Stimulated activated naive CD8-positive, alpha-beta T cell treated with anti-CD3 and anti-CD28 coated beads, Interleukin-15, amount 100 ng/mL, for 72 hours (primary cell): ENCODE results near the gene OTUD1.
A peak's percentile ranks its signal among the peaks of the same experiment; 100 is the strongest.
"Not testable (repeated sequence)": the region's sequence is repeated elsewhere in the genome, so short reads cannot be mapped to it uniquely, and the experiment has no call there.

Experiments used
- ATAC-seq: fragments of 150-1000 bp; cut with Tn5 transposase; 2 replicates; pipeline ENCODE4 v1.10.0; 2021; ENCODE audit warnings: mild to moderate bottlenecking, moderate library complexity
- DNase-seq, 2 donors: peaks; one replicate each; pipeline ENCODE4 v3.0.0; 2021 to 2022
- H3K27ac Mint-ChIP-seq, 2 donors: one replicate each; pipeline ENCODE4 v1.8.0; 2022; ENCODE audit warnings: mild to moderate bottlenecking in 2 of 2, mixed read lengths in 2 of 2, moderate library complexity in 2 of 2
- H3K27me3 Mint-ChIP-seq: one replicate; pipeline ENCODE4 v1.8.0; 2022; ENCODE audit warnings: mixed read lengths
- H3K4me1 Mint-ChIP-seq: one replicate; pipeline ENCODE4 v1.8.0; 2022; ENCODE audit warnings: mild to moderate bottlenecking, mixed read lengths
- H3K4me3 Mint-ChIP-seq, 2 donors: one replicate each; pipeline ENCODE4 v1.8.0; 2022; ENCODE audit warnings: mild to moderate bottlenecking in 2 of 2, mixed read lengths in 2 of 2, moderate library complexity in 1 of 2
- H3K9me3 Mint-ChIP-seq, 2 donors: one replicate each; pipeline ENCODE4 v1.8.0; 2022; ENCODE audit warnings: mixed read lengths in 2 of 2

OTUD1 gene

GRCh38 chr10:23438547-23439451 lies at the start of gene OTUD1:
OTUD1 (plus strand) TSS chr10:23439075; CDS start chr10:23439458, 383 bp downstream.
- H3K27me3 Mint-ChIP-seq, result no peaks in the 10 kb centered on the region
- H3K4me1 Mint-ChIP-seq, result peaks cover 35% of the 10 kb centered on the region
- peak within 1 kb of the TSS; percentile 87 to 92 for H3K4me3 Mint-ChIP-seq
- DNase-seq (peak; percentile 91 to 93), ATAC-seq (peak; percentile 88)
- no peaks in the 10 kb centered on the region for H3K9me3 Mint-ChIP-seq
- H3K27ac Mint-ChIP-seq, result peak within 1 kb of the TSS; percentile 77 to 94

- H3K4me3 Mint-ChIP-seq, ATAC-seq, H3K27me3 Mint-ChIP-seq, H3K27ac Mint-ChIP-seq, DNase-seq, H3K9me3 Mint-ChIP-seq: not testable (repeated sequence)
- peaks cover 26% of the 10 kb centered on the region for H3K4me1 Mint-ChIP-seq
Measured at GRCh38 chr10:23390408-23390807, 48.5 kb upstream of the OTUD1 start.

- no peak overlapping the region for H3K4me3 Mint-ChIP-seq
- ATAC-seq, result no peak
- peaks cover 0 to 3% of the 10 kb centered on the region in 2 donors for H3K9me3 Mint-ChIP-seq
- no peaks in the 10 kb centered on the region for H3K27me3 Mint-ChIP-seq
- H3K27ac Mint-ChIP-seq, result no peak overlapping the region
- no peak for DNase-seq
- H3K4me1 Mint-ChIP-seq, result peaks cover 26% of the 10 kb centered on the region
Measured at GRCh38 chr10:23390809-23391208, 48.1 kb upstream of the OTUD1 start.

- peak in 1 of 2 donors; percentile 23 for DNase-seq
- Mint-ChIP-seq H3K4me3 (no peak overlapping the region), H3K27me3 (no peaks in the 10 kb centered on the region), H3K9me3 (peaks cover 0 to 3% of the 10 kb centered on the region in 2 donors), H3K27ac (no peak overlapping the region), H3K4me1 (peaks cover 26% of the 10 kb centered on the region)
- peak; percentile 94 for ATAC-seq
Measured at GRCh38 chr10:23391821-23392220, 47.1 kb upstream of the OTUD1 start.

- Mint-ChIP-seq H3K4me1 (peaks cover 22% of the 10 kb centered on the region), H3K27me3 (no peaks in the 10 kb centered on the region), H3K27ac (no peak overlapping the region), H3K9me3 (no peaks in the 10 kb centered on the region), H3K4me3 (no peak overlapping the region)
- no peak for DNase-seq
- no peak for ATAC-seq
Measured at GRCh38 chr10:23395017-23395416, 43.9 kb upstream of the OTUD1 start.

- ATAC-seq, result no peak
Measured at GRCh38 chr10:23396695-23397094, 42.2 kb upstream of the OTUD1 start.

GRCh38 chr10:23399701-23400144 lies 39.2 kb upstream of the OTUD1 start:
- Mint-ChIP-seq H3K27me3 (no peaks in the 10 kb centered on the region), H3K9me3 (no peaks in the 10 kb centered on the region), H3K4me1 (no peaks in the 10 kb centered on the region), H3K27ac (no peak overlapping the region), H3K4me3 (no peak overlapping the region)
- ATAC-seq (no peak), DNase-seq (no peak)

More at GRCh38 chr10:23396695-23397094, 42.2 kb upstream of the OTUD1 start:
- H3K4me3 Mint-ChIP-seq, result no peak overlapping the region
- H3K27ac Mint-ChIP-seq, result no peak overlapping the region
- H3K4me1 Mint-ChIP-seq, result peaks cover 11% of the 10 kb centered on the region
- no peak for DNase-seq
- no peaks in the 10 kb centered on the region for H3K27me3 Mint-ChIP-seq
- H3K9me3 Mint-ChIP-seq, result no peaks in the 10 kb centered on the region

- no peak overlapping the region for H3K4me3 Mint-ChIP-seq
- no peak for DNase-seq
- no peaks in the 10 kb centered on the region for H3K9me3 Mint-ChIP-seq
- no peaks in the 10 kb centered on the region for H3K27me3 Mint-ChIP-seq
- no peak for ATAC-seq
- H3K27ac Mint-ChIP-seq, result no peak overlapping the region
- no peaks in the 10 kb centered on the region for H3K4me1 Mint-ChIP-seq
Measured at GRCh38 chr10:23402856-23403255, 36.0 kb upstream of the OTUD1 start.

GRCh38 chr10:23403278-23403677 lies 35.6 kb upstream of the OTUD1 start:
- Mint-ChIP-seq H3K4me3 (no peak overlapping the region), H3K27ac (no peak overlapping the region), H3K4me1 (no peaks in the 10 kb centered on the region), H3K27me3 (no peaks in the 10 kb centered on the region), H3K9me3 (no peaks in the 10 kb centered on the region)
- DNase-seq, result no peak
- ATAC-seq, result no peak

GRCh38 chr10:23403719-23404118 lies 35.2 kb upstream of the OTUD1 start:
- ATAC-seq (no peak), DNase-seq (no peak)
- Mint-ChIP-seq H3K4me3 (no peak overlapping the region), H3K9me3 (no peaks in the 10 kb centered on the region), H3K4me1 (no peaks in the 10 kb centered on the region), H3K27me3 (no peaks in the 10 kb centered on the region), H3K27ac (no peak overlapping the region)

- Mint-ChIP-seq H3K9me3 (no peaks in the 10 kb centered on the region), H3K27ac (peak overlapping the region in 1 of 2 donors; percentile 61), H3K4me3 (no peak overlapping the region), H3K27me3 (no peaks in the 10 kb centered on the region), H3K4me1 (no peaks in the 10 kb centered on the region)
- DNase-seq, result no peak
- ATAC-seq, result no peak
Measured at GRCh38 chr10:23404461-23404980, 34.4 kb upstream of the OTUD1 start.

GRCh38 chr10:23405540-23405939 lies 33.3 kb upstream of the OTUD1 start:
- no peak for DNase-seq
- H3K27me3 Mint-ChIP-seq, result no peaks in the 10 kb centered on the region
- no peak for ATAC-seq
- H3K4me1 Mint-ChIP-seq, result no peaks in the 10 kb centered on the region
- no peak overlapping the region for H3K4me3 Mint-ChIP-seq
- no peak overlapping the region for H3K27ac Mint-ChIP-seq
- H3K9me3 Mint-ChIP-seq, result no peaks in the 10 kb centered on the region

GRCh38 chr10:23406409-23406808 lies 32.5 kb upstream of the OTUD1 start:
- Mint-ChIP-seq H3K4me1 (no peaks in the 10 kb centered on the region), H3K27me3 (no peaks in the 10 kb centered on the region), H3K27ac (no peak overlapping the region), H3K4me3 (no peak overlapping the region), H3K9me3 (no peaks in the 10 kb centered on the region)
- DNase-seq (no peak), ATAC-seq (no peak)

- no peaks in the 10 kb centered on the region for H3K9me3 Mint-ChIP-seq
- H3K4me1 Mint-ChIP-seq, result peaks cover 17% of the 10 kb centered on the region
- ATAC-seq (no peak), DNase-seq (no peak)
- H3K27ac Mint-ChIP-seq, result no peak overlapping the region
- no peaks in the 10 kb centered on the region for H3K27me3 Mint-ChIP-seq
- no peak overlapping the region for H3K4me3 Mint-ChIP-seq
Measured at GRCh38 chr10:23408330-23408976, 30.4 kb upstream of the OTUD1 start.

GRCh38 chr10:23412223-23412622 lies 26.7 kb upstream of the OTUD1 start:
- H3K4me1 Mint-ChIP-seq, result peaks cover 34% of the 10 kb centered on the region
- ATAC-seq, result peak; percentile 95
- H3K4me3 Mint-ChIP-seq, result peak overlapping the region; percentile 46 to 62
- DNase-seq, result peak; percentile 15 to 37
- H3K27me3 Mint-ChIP-seq, result no peaks in the 10 kb centered on the region
- H3K27ac Mint-ChIP-seq, result peak overlapping the region in 1 of 2 donors; percentile 29
- peaks cover 0 to 4% of the 10 kb centered on the region in 2 donors for H3K9me3 Mint-ChIP-seq

- ATAC-seq, result peak; percentile 71
- no peak for DNase-seq
- Mint-ChIP-seq H3K27ac (peak overlapping the region; percentile 10 to 42), H3K9me3 (peaks cover 0 to 4% of the 10 kb centered on the region in 2 donors), H3K4me3 (peak overlapping the region; percentile 3 to 49), H3K27me3 (no peaks in the 10 kb centered on the region), H3K4me1 (peaks cover 34% of the 10 kb centered on the region)
Measured at GRCh38 chr10:23413629-23414089, 25.2 kb upstream of the OTUD1 start.
